NCI-H748 (cell line): ENCODE data around the gene OR1L4.

Experiments used
- DNase-seq: peaks from one replicate; lab custom pipeline; 2025; ENCODE audit not compliant: unreplicated experiment; lab: John Stamatoyannopoulos, UW

OR1L4 gene, protein sequence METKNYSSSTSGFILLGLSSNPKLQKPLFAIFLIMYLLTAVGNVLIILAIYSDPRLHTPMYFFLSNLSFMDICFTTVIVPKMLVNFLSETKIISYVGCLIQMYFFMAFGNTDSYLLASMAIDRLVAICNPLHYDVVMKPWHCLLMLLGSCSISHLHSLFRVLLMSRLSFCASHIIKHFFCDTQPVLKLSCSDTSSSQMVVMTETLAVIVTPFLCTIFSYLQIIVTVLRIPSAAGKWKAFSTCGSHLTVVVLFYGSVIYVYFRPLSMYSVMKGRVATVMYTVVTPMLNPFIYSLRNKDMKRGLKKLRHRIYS

DNA sequence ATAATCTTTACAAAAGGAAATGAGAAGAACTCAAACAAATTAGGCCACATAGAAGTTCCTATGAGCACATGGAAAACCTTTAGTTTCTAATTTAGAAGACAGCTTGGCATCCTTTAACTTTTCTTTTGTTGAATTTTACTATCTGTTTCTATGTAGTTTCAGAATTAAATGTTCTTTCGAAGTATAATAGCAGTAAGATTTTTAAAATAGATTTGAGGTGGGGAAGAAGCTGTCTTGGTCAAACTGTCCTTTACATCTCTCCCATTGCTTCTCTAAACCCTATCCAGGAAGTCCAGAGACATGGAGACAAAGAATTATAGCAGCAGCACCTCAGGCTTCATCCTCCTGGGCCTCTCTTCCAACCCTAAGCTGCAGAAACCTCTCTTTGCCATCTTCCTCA lies at the start of gene OR1L4:
Gene OR1L4, plus strand, starts transcription at position 301 of the 400 bp plus-strand sequence. Its CDS starts 0 bp downstream, at position 301.
- DNase-seq: no peak

DNA sequence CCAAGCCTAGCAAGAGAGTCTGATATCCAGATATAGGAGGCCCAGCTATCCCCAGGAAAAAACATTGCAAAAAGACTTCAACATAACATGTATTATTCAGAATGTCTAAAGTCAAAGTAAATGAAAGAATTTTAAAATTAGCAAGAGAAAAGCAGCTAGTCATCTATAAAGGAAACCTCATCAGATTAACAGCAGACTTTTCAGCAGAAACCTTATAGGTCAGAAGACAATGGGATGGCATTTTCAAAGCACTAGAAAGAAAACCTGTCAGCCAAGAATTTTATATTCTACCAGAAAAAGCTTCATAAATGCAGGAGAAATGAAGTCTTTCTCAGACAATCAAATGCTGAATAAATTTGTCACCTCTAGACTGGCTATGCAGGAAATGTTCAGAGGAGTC lies 38.9 kb upstream of the OR1L4 start:
- DNase-seq: no peak

DNA sequence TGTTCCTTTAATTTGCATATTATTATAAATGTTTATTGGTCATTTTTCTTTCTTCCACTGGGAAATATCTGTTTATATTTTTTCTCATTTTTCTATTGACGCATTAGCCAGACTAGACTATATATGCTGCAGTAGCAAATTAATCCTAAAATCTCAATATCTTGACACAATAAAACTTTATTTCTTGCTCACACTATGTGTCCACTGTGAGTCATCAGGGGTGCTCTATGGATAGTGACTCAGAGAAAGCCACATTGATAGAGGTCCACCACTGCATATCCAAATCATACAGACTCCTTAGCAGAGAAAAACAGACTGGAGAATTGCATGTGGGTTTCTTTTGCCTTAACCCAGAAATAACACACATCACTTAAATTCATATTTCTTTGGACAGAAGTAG lies 28.1 kb upstream of the OR1L4 start:
- DNase-seq: no peak

DNA sequence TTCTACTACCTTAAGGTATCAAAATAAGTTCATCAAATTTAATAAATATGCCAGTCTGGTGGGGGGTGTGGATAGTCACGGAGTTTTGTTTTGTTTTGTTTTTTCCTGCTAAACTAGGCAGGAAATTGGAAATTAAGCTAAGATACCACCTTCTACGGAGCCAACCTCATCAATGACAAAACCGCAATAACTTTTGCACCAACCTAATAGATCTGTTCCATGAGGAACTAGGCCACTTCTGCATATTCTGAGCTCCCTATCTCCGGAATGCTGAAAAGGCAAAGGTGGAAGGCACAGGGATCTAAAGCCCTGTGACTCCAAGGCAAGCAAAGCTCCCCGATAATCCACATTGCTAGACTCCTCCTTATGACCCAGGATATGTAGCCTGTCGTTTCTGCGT lies 5.8 kb upstream of the OR1L4 start:
- DNase-seq: no peak

DNA sequence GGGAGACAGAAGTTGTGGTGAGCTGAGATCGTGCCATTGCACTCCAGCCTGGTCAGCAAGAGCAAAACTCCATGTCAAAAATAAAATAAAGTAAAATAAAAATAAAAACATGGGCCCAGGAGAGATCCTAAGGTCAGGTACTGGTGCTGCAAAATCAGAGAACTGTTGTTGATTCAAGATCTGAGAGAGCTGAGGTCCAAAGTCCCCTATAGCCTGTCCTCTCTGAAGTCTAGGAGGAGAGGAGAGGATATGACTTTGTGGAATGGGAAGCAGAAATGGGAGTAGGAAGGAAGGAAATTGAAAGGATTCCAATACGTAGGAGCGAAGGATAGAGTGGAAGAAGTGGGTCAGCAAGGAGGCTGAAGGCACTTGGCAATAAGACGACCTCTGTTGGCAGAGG lies 4.6 kb upstream of the OR1L4 start:
- DNase-seq: no peak

DNA sequence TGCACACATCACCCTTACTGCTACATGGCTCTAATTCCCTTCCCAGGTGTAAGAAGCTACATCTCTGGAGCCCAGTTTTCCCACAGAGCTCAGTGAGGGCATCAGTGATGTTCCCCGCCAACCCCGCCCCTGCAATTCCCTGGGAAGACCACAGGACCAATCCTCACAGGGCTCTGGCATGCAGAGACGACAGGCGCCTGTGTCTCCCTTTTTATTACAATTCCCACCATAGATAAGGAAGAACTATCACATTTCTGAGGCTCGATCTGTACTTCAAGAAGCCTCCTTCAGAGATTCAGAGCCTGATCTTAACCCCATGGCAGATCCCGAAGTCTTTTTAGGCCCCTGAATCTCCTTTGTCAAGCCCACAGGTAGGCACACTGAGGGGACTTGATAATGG lies 18.2 kb downstream of the OR1L4 start, which contains the start of gene OR1L6:
Gene OR1L6, plus strand, starts transcription at position 301 of the 400 bp plus-strand sequence. CDS start 7,545 bp downstream, outside the sequence.
- DNase-seq: no peak

DNA sequence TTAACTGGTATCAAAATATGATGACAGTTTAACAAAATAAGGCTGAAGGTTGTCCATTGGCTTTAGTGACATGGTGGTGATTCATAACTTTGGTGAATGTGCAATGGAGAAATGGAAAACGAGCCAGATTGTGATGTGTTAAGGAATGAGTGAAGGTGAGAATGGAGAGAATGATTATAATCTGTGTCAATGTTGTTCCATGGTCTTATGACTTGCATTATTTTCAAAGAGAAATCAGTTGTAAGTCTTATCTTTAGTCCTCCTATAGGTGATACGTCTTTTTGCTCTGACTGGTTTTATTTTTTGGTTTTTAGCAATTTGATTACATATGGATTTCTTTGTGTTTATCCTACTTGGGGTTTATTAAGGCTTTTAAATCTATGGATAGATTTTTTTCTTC lies 31.0 kb downstream of the OR1L4 start:
- DNase-seq: no peak

DNA sequence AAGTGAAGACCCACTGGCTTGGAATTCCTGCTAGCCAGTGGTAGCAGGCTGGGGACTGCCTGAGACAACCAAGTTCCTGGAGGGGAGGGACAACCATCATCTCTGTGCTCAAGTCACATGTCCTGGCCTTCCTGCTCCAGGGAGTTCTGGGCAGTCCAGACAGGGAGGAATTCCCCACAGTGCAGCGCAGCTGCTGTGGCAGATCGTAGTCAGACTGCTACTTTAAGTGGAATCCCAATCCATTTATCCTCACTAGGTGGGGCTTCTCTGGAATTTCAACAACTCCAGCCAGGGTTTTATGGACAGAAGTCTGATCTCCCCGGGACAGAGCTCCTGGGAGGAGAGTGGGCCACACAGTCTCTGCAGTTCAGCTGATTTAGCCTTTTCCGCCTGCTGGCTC lies 44.0 kb downstream of the OR1L4 start:
- no peak for DNase-seq
